Caco-2 (cell line): ENCODE data around the gene PLAC8. TPM values are rescaled to one million over a fixed set of nuclear protein-coding genes. Genes with fewer than 3 reads are reported as not detected.

Experiments
- BruUV-seq: library from RNA; stranded (reverse); fragments of 400-500 nt; replicated peaks from 2 replicates; lab custom pipeline; 2021; lab: Mats Ljungman, UMichigan
- CTCF ChIA-PET: fragments of 300-600 bp; sonication (Branson Sonifier 250); formaldehyde crosslinking; loops from one replicate; lab custom pipeline; 2022; ENCODE audit warnings: antibody characterized with exemption; lab: Charles Lee
- POLR2A ChIA-PET: fragments of 300-600 bp; sonication (Branson Sonifier 250); formaldehyde crosslinking; loops from one replicate; lab custom pipeline; 2022; ENCODE audit warnings: antibody characterized with exemption; lab: Charles Lee
- DNase-seq, 2 experiments: peaks; one replicate each; pipeline versions ENCODE4 v3.0.0 to v3.0.0-alpha.2; 2020 to 2022
- H3K27me3 ChIP-seq: replicated peaks from 2 replicates; pipeline ENCODE4 v1.6.0; 2011; ENCODE audit warnings: low read length; ENCODE audit not compliant: control insufficient read depth, insufficient read depth
- H3K36me3 ChIP-seq: 2 replicates; pipeline ENCODE4 v1.5.1; 2011; ENCODE audit warnings: low read length; ENCODE audit not compliant: control insufficient read depth, insufficient read depth
- H3K4me1 ChIP-seq: fragments of 250-450 bp; sonication (Bioruptor Pico); 2 replicates; pipeline ENCODE4 v1.5.1; 2020; ENCODE audit warnings: mild to moderate bottlenecking
- H3K4me3 ChIP-seq: 2 replicates; pipeline ENCODE4 v1.5.1; 2011; ENCODE audit warnings: low read depth, mild to moderate bottlenecking, control low read depth, low read length
- H3K9me3 ChIP-seq: fragments of 250-450 bp; sonication (Bioruptor Pico); 2 replicates; pipeline ENCODE4 v1.5.1; 2020; ENCODE audit warnings: mild to moderate bottlenecking, moderate library complexity
- H3K27ac Mint-ChIP-seq: one replicate; pipeline ENCODE4 v1.8.0; 2022; ENCODE audit warnings: mixed read lengths; ENCODE audit not compliant: unreplicated experiment
- H3K27me3 Mint-ChIP-seq: one replicate; pipeline ENCODE4 v1.8.0; 2022; ENCODE audit warnings: mixed read lengths; ENCODE audit not compliant: insufficient read depth, unreplicated experiment
- H3K36me3 Mint-ChIP-seq: one replicate; pipeline ENCODE4 v1.8.0; 2022; ENCODE audit warnings: mild to moderate bottlenecking, mixed read lengths; ENCODE audit not compliant: insufficient read depth, unreplicated experiment
- H3K4me1 Mint-ChIP-seq: one replicate; pipeline ENCODE4 v1.8.0; 2022; ENCODE audit warnings: low read depth, mixed read lengths; ENCODE audit not compliant: unreplicated experiment
- H3K4me3 Mint-ChIP-seq: one replicate; pipeline ENCODE4 v1.8.0; 2022; ENCODE audit warnings: mild to moderate bottlenecking, moderate library complexity, mixed read lengths; ENCODE audit not compliant: unreplicated experiment
- H3K9me3 Mint-ChIP-seq: one replicate; pipeline ENCODE4 v1.8.0; 2022; ENCODE audit warnings: mixed read lengths; ENCODE audit not compliant: unreplicated experiment
- intact Hi-C: fragments of 100-400 bp; cut with micrococcal nuclease; formaldehyde crosslinking; loops from one replicate; pipeline ENCODE4 v1.10.0; 2022; ENCODE audit not compliant: unreplicated experiment
- total RNA-seq: library from RNA; stranded (reverse); gene quantifications from 2 replicates; pipeline ENCODE4 v1.2.3, GENCODE V29; 2022
- TF ChIP-seq, protein P1 (sequence below), 2 experiments: fragments of 200-600 bp in 1 of 2; IDR thresholded peaks; 1 replicate in 1 of 2; 2 replicates in 1 of 2; pipeline versions ENCODE4 v1.5.1 to v1.8.0; 2011 to 2022; ENCODE audit warnings: antibody characterized with exemption in 1 of 2, control low read depth in 1 of 2, inconsistent platforms in 1 of 2, low read depth in 1 of 2, low read length in 1 of 2, mild to moderate bottlenecking in 1 of 2, moderate library complexity in 1 of 2; ENCODE audit not compliant: insufficient read depth in 1 of 2, severe bottlenecking in 1 of 2, unreplicated experiment in 1 of 2

PLAC8 gene
- total RNA-seq, 1 experiment from 2014 or later: 13.6 TPM

DNA sequence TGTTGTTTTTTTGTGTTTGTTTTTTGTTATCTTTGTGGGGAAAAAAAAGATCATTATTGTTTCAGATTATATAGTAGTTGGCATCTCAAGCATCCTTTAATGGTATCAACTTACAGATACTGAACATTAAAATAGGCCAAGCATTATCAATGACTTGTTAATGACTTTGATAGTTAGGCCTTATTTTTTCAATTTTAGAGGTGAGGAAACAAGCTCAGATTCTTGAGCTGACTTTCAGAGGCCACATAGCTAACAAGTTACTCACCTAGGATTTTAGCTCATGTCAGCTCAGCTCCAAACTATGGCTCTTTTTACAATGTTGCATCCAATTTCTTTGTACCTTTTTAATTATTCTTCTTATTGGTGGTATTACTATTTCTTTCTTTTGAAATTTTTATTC is 471 bp upstream of the PLAC8 start:
- Mint-ChIP-seq H3K27me3 (no peaks in the 10 kb centered on the region), H3K9me3 (no peaks in the 10 kb centered on the region), H3K36me3 (peaks cover 4% of the 10 kb centered on the region), H3K4me3 (peak overlapping the region; percentile 58), H3K27ac (peak overlapping the region; percentile 81), H3K4me1 (peaks cover 42% of the 10 kb centered on the region)
- Histone ChIP-seq H3K4me3 (no peak overlapping the region), H3K9me3 (no peaks in the 10 kb centered on the region), H3K4me1 (peaks cover 33% of the 10 kb centered on the region), H3K36me3 (no peaks in the 10 kb centered on the region), H3K27me3 (no peaks in the 10 kb centered on the region)
- no peak for DNase-seq
- intact Hi-C loops: loop anchor here (5.0 kb wide), 1 partner anchor 92 kb away; no protein-coding TSS in a partner anchor
- TF ChIP-seq, protein P1, sequence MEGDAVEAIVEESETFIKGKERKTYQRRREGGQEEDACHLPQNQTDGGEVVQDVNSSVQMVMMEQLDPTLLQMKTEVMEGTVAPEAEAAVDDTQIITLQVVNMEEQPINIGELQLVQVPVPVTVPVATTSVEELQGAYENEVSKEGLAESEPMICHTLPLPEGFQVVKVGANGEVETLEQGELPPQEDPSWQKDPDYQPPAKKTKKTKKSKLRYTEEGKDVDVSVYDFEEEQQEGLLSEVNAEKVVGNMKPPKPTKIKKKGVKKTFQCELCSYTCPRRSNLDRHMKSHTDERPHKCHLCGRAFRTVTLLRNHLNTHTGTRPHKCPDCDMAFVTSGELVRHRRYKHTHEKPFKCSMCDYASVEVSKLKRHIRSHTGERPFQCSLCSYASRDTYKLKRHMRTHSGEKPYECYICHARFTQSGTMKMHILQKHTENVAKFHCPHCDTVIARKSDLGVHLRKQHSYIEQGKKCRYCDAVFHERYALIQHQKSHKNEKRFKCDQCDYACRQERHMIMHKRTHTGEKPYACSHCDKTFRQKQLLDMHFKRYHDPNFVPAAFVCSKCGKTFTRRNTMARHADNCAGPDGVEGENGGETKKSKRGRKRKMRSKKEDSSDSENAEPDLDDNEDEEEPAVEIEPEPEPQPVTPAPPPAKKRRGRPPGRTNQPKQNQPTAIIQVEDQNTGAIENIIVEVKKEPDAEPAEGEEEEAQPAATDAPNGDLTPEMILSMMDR (IDR thresholded peaks at IDR 0.05; ENCODE audit: insufficient read depth in 1 of 2, low read depth in 1 of 2, low read length in 1 of 2, severe bottlenecking in 1 of 2, unreplicated experiment in 1 of 2): no peak
- ChIA-PET POLR2A (interaction anchor here (1.0 kb wide), 1 partner anchor 80 kb away, joined by 3 read pairs; the partner anchor contains the start of gene COPS4), CTCF (interaction anchor here (0.7 to 1.4 kb wide), 2 partner anchors 8 to 169 kb away, joined by 3 to 4 read pairs; partner anchors contain the start of gene COQ2)
- BruUV-seq: no TSS peak

DNA sequence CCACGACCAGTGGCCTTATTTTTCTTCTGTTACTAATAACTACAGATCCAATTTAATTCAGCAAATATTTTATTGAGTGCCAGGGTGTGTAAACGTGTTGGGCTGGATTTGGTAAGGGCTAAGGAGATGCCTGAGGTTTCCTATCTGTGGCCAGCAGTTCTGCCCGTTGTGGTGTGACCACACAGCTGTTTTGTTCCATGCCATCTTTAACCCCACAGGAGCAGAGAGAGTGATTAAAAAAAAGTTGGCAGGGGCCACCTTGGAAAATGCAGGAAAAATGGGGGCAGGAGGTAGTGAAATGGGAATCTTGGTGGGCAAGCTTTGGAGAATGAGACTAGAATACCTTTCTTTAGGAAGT is 1.1 kb downstream of the PLAC8 start:
- peak overlapping the region; percentile 35 for H3K4me3 ChIP-seq
- no peaks in the 10 kb centered on the region for H3K9me3 Mint-ChIP-seq
- no peaks in the 10 kb centered on the region for H3K36me3 Mint-ChIP-seq
- intact Hi-C loops: loop anchor here (5.0 kb wide), 1 partner anchor 94 kb away; no protein-coding TSS in a partner anchor
- ChIA-PET POLR2A (interaction anchor here (1.2 kb wide), 1 partner anchor 171 kb away, joined by 4 read pairs; the partner anchor contains the start of gene COQ2), CTCF (interaction anchor here (0.8 kb wide), 1 partner anchor 147 kb away, joined by 4 read pairs; no protein-coding TSS in a partner anchor)
- H3K27me3 Mint-ChIP-seq: no peaks in the 10 kb centered on the region
- BruUV-seq: no TSS peak
- no peaks in the 10 kb centered on the region for H3K36me3 ChIP-seq
- H3K4me1 Mint-ChIP-seq: peaks cover 27% of the 10 kb centered on the region
- H3K4me1 ChIP-seq: peaks cover 25% of the 10 kb centered on the region
- H3K9me3 ChIP-seq: no peaks in the 10 kb centered on the region
- no peak for DNase-seq
- H3K4me3 Mint-ChIP-seq: peak overlapping the region; percentile 58
- TF ChIP-seq, protein P1 (IDR thresholded peaks at IDR 0.05; ENCODE audit: insufficient read depth in 1 of 2, low read depth in 1 of 2, low read length in 1 of 2, severe bottlenecking in 1 of 2, unreplicated experiment in 1 of 2): no peak
- no peaks in the 10 kb centered on the region for H3K27me3 ChIP-seq
- H3K27ac Mint-ChIP-seq: peak overlapping the region; percentile 83

DNA sequence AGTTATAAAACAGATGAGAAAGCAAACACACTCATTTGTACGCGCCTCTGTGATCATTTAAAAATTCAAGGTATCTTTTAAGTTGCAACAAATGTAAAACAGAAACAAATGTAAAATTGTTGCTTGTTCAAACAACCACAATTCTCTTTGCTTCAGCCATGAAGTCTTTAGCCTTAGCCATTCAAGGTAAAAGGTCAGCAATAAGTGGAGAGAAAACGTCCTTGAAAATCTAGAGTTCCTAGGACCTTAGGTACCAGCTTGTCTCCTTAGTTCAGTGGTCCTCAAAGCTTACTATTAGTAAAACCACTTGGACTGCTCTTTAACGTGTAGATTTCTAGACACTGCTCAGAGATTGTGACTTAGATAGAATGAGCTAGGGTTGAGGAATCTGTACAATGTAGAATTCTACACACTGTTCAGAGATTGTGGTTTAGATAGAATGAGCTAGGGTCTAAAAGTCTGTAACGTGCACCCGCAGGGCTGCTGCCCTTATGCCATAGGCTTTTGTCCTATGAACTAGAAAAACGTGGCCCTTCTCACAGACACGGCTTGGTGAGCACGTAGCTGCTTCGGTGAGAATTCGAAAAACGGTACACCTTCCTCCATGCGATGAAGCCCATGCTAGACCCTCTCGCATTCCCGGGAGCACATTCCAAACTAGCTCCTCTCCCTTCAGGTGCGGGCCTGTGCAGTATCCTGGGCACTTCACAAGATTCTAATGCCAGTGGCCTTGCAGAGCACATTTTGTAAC is 1.7 kb downstream of the PLAC8 start:
- Mint-ChIP-seq H3K27ac (peak overlapping the region; percentile 83), H3K4me3 (peak overlapping the region; percentile 58), H3K9me3 (no peaks in the 10 kb centered on the region), H3K27me3 (no peaks in the 10 kb centered on the region), H3K4me1 (peaks cover 27% of the 10 kb centered on the region), H3K36me3 (no peaks in the 10 kb centered on the region)
- H3K4me3 ChIP-seq: peak overlapping the region; percentile 35
- no peak for DNase-seq
- H3K27me3 ChIP-seq: no peaks in the 10 kb centered on the region
- POLR2A ChIA-PET: interaction anchor here (1.2 kb wide), 1 partner anchor 172 kb away, joined by 4 read pairs; the partner anchor contains the start of gene COQ2
- TF ChIP-seq, protein P1 (IDR thresholded peaks at IDR 0.05; ENCODE audit: insufficient read depth in 1 of 2, low read depth in 1 of 2, low read length in 1 of 2, severe bottlenecking in 1 of 2, unreplicated experiment in 1 of 2): no peak
- BruUV-seq: no TSS peak
- peaks cover 26% of the 10 kb centered on the region for H3K4me1 ChIP-seq
- intact Hi-C loops: loop anchor here (5.0 kb wide), 1 partner anchor 94 kb away; no protein-coding TSS in a partner anchor
- CTCF ChIA-PET: interaction anchor here (0.8 kb wide), 1 partner anchor 148 kb away, joined by 4 read pairs; no protein-coding TSS in a partner anchor
- H3K36me3 ChIP-seq: no peaks in the 10 kb centered on the region
- H3K9me3 ChIP-seq: no peaks in the 10 kb centered on the region
